ENCODE results near the gene RFTN1.

- TF ChIP-seq CTCF (IDR thresholded peaks at IDR 0.05 in 2 of 3, conservative IDR thresholded peaks at IDR 0.05 in 1 of 3; ENCODE audit: control insufficient read depth in 2 of 3, extremely low read depth in 1 of 3, insufficient read depth in 1 of 3, low read depth in 3 of 3, low read length in 3 of 3) (no peak), SREBF2 (IDR thresholded peaks at IDR 0.05; ENCODE audit: low read length) (no peak), RAD21 (IDR thresholded peaks at IDR 0.05; ENCODE audit: insufficient read depth, low read depth, low read length) (no peak), PML (IDR thresholded peaks at IDR 0.05; ENCODE audit: low read length) (no peak), BHLHE40 (IDR thresholded peaks at IDR 0.05; ENCODE audit: borderline replicate concordance in 1 of 2, low read depth in 2 of 2, low read length in 1 of 2) (no peak)
Measured at GRCh38 chr3:16471897-16472296, 41.6 kb downstream of the RFTN1 start.
